ENCODE measurements around the gene CSNK2A3. TPM values are rescaled to one million over a fixed set of nuclear protein-coding genes. Genes with fewer than 3 reads are reported as not detected.

Gene CSNK2A3
- total and polyA plus RNA-seq, 7 experiments from 2014 or later, result 0.46 to 1.6 (median 0.66) TPM

- no peak overlapping the region for H3K27ac Mint-ChIP-seq
- Histone ChIP-seq H3K36me3 (ENCODE audit: control insufficient read depth in 2 of 3, insufficient read depth in 3 of 3, low read length in 3 of 3) (no peaks in the 10 kb centered on the region), H3K9me3 (ENCODE audit: control insufficient read depth in 2 of 3, low read length in 3 of 3) (no peaks in the 10 kb centered on the region), H3K4me1 (ENCODE audit: control insufficient read depth in 2 of 2, insufficient read depth in 2 of 2, low read length in 2 of 2) (no peaks in the 10 kb centered on the region), H3K27me3 (ENCODE audit: control insufficient read depth in 2 of 2, insufficient read depth in 2 of 2, low read length in 2 of 2) (no peaks in the 10 kb centered on the region), H3K4me3 (ENCODE audit: low read length) (no peak overlapping the region), H3K27ac (ENCODE audit: low read depth, low read length) (no peak overlapping the region)
- no peaks in the 10 kb centered on the region for H3K36me3 Mint-ChIP-seq
- POLR2A ChIA-PET, result interaction anchor here (0.6 kb wide), 1 partner anchor 1644 kb away, joined by 3 read pairs; no protein-coding TSS in a partner anchor
- H3K9me3 Mint-ChIP-seq, result no peaks in the 10 kb centered on the region
- no peaks in the 10 kb centered on the region for H3K4me1 Mint-ChIP-seq
- peaks cover 0 to 8% (median 0%) of the 10 kb centered on the region in 5 donors for H3K27me3 Mint-ChIP-seq
- intact Hi-C loops (cut with micrococcal nuclease), result no loop called here
- CTCF ChIA-PET, result no interaction called here
- no peak overlapping the region for H3K4me3 Mint-ChIP-seq
- ATAC-seq, result no peak
- DNase-seq, result no peak
These were observed 43.4 kb upstream of the CSNK2A3 start for GRCh38 chr11:11396301-11397035.

GRCh38 chr11:11395126-11395525 is 42.1 kb upstream of the CSNK2A3 start:
- no peaks in the 10 kb centered on the region for H3K27me3 ChIP-seq (ENCODE audit: control insufficient read depth in 2 of 2, insufficient read depth in 2 of 2, low read length in 2 of 2)
- ATAC-seq, result no peak
- Mint-ChIP-seq H3K36me3 (no peaks in the 10 kb centered on the region), H3K9me3 (no peaks in the 10 kb centered on the region), H3K4me3 (no peak overlapping the region), H3K4me1 (no peaks in the 10 kb centered on the region), H3K27me3 (peaks cover 0 to 8% (median 0%) of the 10 kb centered on the region in 5 donors), H3K27ac (no peak overlapping the region)
- no peaks in the 10 kb centered on the region for H3K36me3 ChIP-seq (ENCODE audit: control insufficient read depth in 2 of 3, insufficient read depth in 3 of 3, low read length in 3 of 3)
- H3K4me3 ChIP-seq (ENCODE audit: low read length), result no peak overlapping the region
- H3K4me1 ChIP-seq (ENCODE audit: control insufficient read depth in 2 of 2, insufficient read depth in 2 of 2, low read length in 2 of 2), result no peaks in the 10 kb centered on the region
- no peaks in the 10 kb centered on the region for H3K9me3 ChIP-seq (ENCODE audit: control insufficient read depth in 2 of 3, low read length in 3 of 3)
- H3K27ac ChIP-seq (ENCODE audit: low read depth, low read length), result no peak overlapping the region
- intact Hi-C loops (cut with micrococcal nuclease), result no loop called here
- ChIA-PET POLR2A (no interaction called here), CTCF (interaction anchor here (0.9 kb wide), 1 partner anchor 12 kb away, joined by 3 read pairs; no protein-coding TSS in a partner anchor)
- no peak for DNase-seq

DNA sequence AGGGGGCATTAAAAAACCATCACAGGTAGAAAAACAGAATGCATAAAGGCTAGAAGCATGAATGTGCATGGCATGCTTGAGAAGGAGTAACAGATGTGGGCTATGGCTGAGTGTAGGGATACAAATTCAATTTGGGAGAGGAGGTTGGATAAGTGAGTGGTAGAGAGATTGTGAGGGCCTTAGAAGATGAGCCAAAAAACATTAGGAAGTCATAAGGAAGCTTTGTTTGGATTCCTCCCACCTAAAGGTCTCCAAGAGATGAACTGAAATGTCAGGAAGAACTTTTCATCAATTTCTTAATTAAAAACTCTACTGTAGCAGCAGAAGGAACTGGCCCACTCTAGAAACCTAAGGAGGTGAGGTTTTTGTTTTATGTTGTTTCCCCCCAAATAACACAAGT is 41.2 kb upstream of the CSNK2A3 start:
- H3K4me1 Mint-ChIP-seq, result no peaks in the 10 kb centered on the region
- CTCF ChIA-PET, result interaction anchor here (0.9 kb wide), 1 partner anchor 13 kb away, joined by 3 read pairs; no protein-coding TSS in a partner anchor
- no peaks in the 10 kb centered on the region for H3K9me3 ChIP-seq (ENCODE audit: control insufficient read depth in 2 of 3, low read length in 3 of 3)
- POLR2A ChIA-PET, result no interaction called here
- no peak for DNase-seq
- H3K36me3 ChIP-seq (ENCODE audit: control insufficient read depth in 2 of 3, insufficient read depth in 3 of 3, low read length in 3 of 3), result no peaks in the 10 kb centered on the region
- no peak overlapping the region for H3K4me3 ChIP-seq (ENCODE audit: low read length)
- peaks cover 0 to 8% (median under 1%) of the 10 kb centered on the region in 5 donors for H3K27me3 Mint-ChIP-seq
- ATAC-seq, result no peak
- no peaks in the 10 kb centered on the region for H3K36me3 Mint-ChIP-seq
- no peak overlapping the region for H3K4me3 Mint-ChIP-seq
- H3K4me1 ChIP-seq (ENCODE audit: control insufficient read depth in 2 of 2, insufficient read depth in 2 of 2, low read length in 2 of 2), result no peaks in the 10 kb centered on the region
- H3K27ac Mint-ChIP-seq, result no peak overlapping the region
- H3K27ac ChIP-seq (ENCODE audit: low read depth, low read length), result no peak overlapping the region
- no peaks in the 10 kb centered on the region for H3K9me3 Mint-ChIP-seq
- intact Hi-C loops (cut with micrococcal nuclease), result no loop called here
- H3K27me3 ChIP-seq (ENCODE audit: control insufficient read depth in 2 of 2, insufficient read depth in 2 of 2, low read length in 2 of 2), result no peaks in the 10 kb centered on the region

DNA sequence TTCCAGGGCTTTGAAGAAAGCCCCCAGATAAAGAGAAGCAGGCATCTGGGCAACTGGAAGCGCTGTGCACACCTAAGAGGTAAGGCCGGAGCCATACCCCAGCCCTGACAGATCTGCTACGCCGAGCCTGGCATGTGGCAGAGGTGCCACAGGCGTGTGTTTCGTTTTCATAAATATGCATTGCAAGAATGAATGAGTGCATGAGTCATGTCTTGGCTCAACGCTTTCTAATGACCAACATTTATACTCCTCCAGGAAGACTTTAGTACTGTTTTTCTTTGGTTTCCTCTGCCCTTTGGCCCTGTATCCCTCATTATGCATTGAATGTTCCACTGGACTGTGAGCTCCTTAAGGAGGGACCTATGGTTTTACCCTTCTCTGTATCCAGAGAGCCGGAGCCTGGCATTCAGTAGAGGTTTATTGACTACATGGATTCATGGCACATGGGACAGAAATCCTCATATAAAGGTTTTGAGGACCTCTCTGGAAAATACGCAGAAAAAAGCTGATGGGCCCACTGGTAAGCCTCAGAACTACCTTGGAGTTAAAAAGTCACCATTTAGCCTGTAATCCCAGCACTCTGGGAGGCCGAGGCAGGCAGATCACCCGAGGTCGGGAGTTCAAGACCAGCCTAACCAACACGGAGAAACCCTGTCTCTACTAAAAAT is 38.9 kb upstream of the CSNK2A3 start:
- H3K36me3 ChIP-seq (ENCODE audit: control insufficient read depth in 2 of 3, insufficient read depth in 3 of 3, low read length in 3 of 3), result no peaks in the 10 kb centered on the region
- intact Hi-C loops (cut with micrococcal nuclease), result no loop called here
- no peaks in the 10 kb centered on the region for H3K9me3 ChIP-seq (ENCODE audit: control insufficient read depth in 2 of 3, low read length in 3 of 3)
- no peaks in the 10 kb centered on the region for H3K27me3 ChIP-seq (ENCODE audit: control insufficient read depth in 2 of 2, insufficient read depth in 2 of 2, low read length in 2 of 2)
- ATAC-seq (no peak), DNase-seq (no peak)
- Mint-ChIP-seq H3K4me1 (no peaks in the 10 kb centered on the region), H3K4me3 (no peak overlapping the region), H3K36me3 (no peaks in the 10 kb centered on the region), H3K9me3 (no peaks in the 10 kb centered on the region), H3K27me3 (peaks cover 0 to 20% (median 8%) of the 10 kb centered on the region in 5 donors), H3K27ac (no peak overlapping the region)
- CTCF ChIA-PET, result no interaction called here
- no peaks in the 10 kb centered on the region for H3K4me1 ChIP-seq (ENCODE audit: control insufficient read depth in 2 of 2, insufficient read depth in 2 of 2, low read length in 2 of 2)
- no peak overlapping the region for H3K4me3 ChIP-seq (ENCODE audit: low read length)
- no peak overlapping the region for H3K27ac ChIP-seq (ENCODE audit: low read depth, low read length)
- POLR2A ChIA-PET, result no interaction called here

GRCh38 chr11:11391169-11391568 is 38.1 kb upstream of the CSNK2A3 start:
- peaks cover 0 to 17% (median 8%) of the 10 kb centered on the region in 5 donors for H3K27me3 Mint-ChIP-seq
- ATAC-seq, result no peak
- Histone ChIP-seq H3K27me3 (ENCODE audit: control insufficient read depth in 2 of 2, insufficient read depth in 2 of 2, low read length in 2 of 2) (no peaks in the 10 kb centered on the region), H3K36me3 (ENCODE audit: control insufficient read depth in 2 of 3, insufficient read depth in 3 of 3, low read length in 3 of 3) (no peaks in the 10 kb centered on the region), H3K27ac (ENCODE audit: low read depth, low read length) (no peak overlapping the region), H3K4me1 (ENCODE audit: control insufficient read depth in 2 of 2, insufficient read depth in 2 of 2, low read length in 2 of 2) (no peaks in the 10 kb centered on the region), H3K9me3 (ENCODE audit: control insufficient read depth in 2 of 3, low read length in 3 of 3) (no peaks in the 10 kb centered on the region), H3K4me3 (ENCODE audit: low read length) (no peak overlapping the region)
- H3K36me3 Mint-ChIP-seq, result no peaks in the 10 kb centered on the region
- no peak overlapping the region for H3K27ac Mint-ChIP-seq
- no peaks in the 10 kb centered on the region for H3K4me1 Mint-ChIP-seq
- no peaks in the 10 kb centered on the region for H3K9me3 Mint-ChIP-seq
- POLR2A ChIA-PET, result no interaction called here
- intact Hi-C loops (cut with micrococcal nuclease), result no loop called here
- DNase-seq, result no peak
- H3K4me3 Mint-ChIP-seq, result no peak overlapping the region
- CTCF ChIA-PET, result no interaction called here

DNA sequence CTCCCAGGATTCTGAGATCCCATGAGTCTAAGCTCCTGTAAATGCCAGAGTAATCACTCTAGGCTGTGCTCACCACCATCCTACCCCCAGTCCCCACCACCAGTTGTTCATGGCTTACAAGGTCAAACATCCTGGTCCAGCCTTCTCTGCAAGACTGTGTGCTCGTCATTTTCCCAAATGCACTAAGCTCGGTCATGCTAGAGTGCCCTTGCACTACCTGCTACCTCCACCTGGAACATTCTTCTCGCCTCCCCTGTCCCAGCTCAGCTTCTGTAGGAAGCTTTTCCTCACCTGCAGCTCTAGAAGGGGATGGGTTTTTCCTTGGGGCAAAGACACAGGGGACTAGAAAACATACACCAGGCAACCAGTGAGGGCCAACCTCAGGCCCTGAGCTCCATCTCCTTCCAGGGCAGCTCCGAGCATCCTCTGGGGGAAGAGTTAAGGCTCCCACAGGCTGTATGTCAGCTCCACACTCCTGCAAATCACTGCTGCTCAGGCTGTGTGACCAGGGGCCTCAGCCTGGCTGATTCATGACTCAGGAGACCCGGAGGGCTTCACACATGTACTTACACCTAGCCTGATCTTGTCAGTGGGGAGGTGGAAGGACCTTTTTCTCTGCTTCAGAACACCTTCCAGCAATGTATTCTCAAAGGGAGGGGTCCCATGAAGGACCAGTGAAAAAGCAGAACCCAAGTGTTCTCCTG is 37.2 kb upstream of the CSNK2A3 start:
- H3K27ac ChIP-seq (ENCODE audit: low read depth, low read length), result no peak overlapping the region
- POLR2A ChIA-PET, result no interaction called here
- no peak overlapping the region for H3K4me3 ChIP-seq (ENCODE audit: low read length)
- no peaks in the 10 kb centered on the region for H3K9me3 Mint-ChIP-seq
- H3K27me3 ChIP-seq (ENCODE audit: control insufficient read depth in 2 of 2, insufficient read depth in 2 of 2, low read length in 2 of 2), result no peaks in the 10 kb centered on the region
- CTCF ChIA-PET, result no interaction called here
- DNase-seq (no peak), ATAC-seq (no peak)
- no peaks in the 10 kb centered on the region for H3K36me3 ChIP-seq (ENCODE audit: control insufficient read depth in 2 of 3, insufficient read depth in 3 of 3, low read length in 3 of 3)
- no peaks in the 10 kb centered on the region for H3K9me3 ChIP-seq (ENCODE audit: control insufficient read depth in 2 of 3, low read length in 3 of 3)
- H3K4me3 Mint-ChIP-seq, result no peak overlapping the region
- no peaks in the 10 kb centered on the region for H3K4me1 Mint-ChIP-seq
- intact Hi-C loops (cut with micrococcal nuclease), result no loop called here
- H3K36me3 Mint-ChIP-seq, result no peaks in the 10 kb centered on the region
- no peak overlapping the region for H3K27ac Mint-ChIP-seq
- peaks cover 0 to 17% (median 5%) of the 10 kb centered on the region in 5 donors for H3K27me3 Mint-ChIP-seq
- no peaks in the 10 kb centered on the region for H3K4me1 ChIP-seq (ENCODE audit: control insufficient read depth in 2 of 2, insufficient read depth in 2 of 2, low read length in 2 of 2)
